GM12892 (cell line): Measurements from ENCODE around the gene QRFP.

Experiments
- POLR2A ChIP-seq: IDR thresholded peaks from 2 replicates; pipeline ENCODE4 v1.6.1; 2011; ENCODE audit warnings: low read depth, low read length, control low read depth
- POLR2AphosphoS5 ChIP-seq: IDR thresholded peaks from 2 replicates; pipeline ENCODE4 v1.6.1; 2011; ENCODE audit warnings: low read depth, low read length, control low read depth
- TAF1 ChIP-seq: IDR thresholded peaks from 2 replicates; pipeline ENCODE4 v1.6.1; 2011; ENCODE audit warnings: low read depth, mild to moderate bottlenecking, control low read depth, low read length, borderline replicate concordance

- TF ChIP-seq POLR2A, result no peak
- TF ChIP-seq POLR2AphosphoS5, result no peak
- TF ChIP-seq TAF1, result no peak
These were observed 40.1 kb downstream of the QRFP start for GRCh38 chr9:130856474-130856873.
